Measurements from ENCODE around the gene FBXL12. TPM values are rescaled to one million over a fixed set of nuclear protein-coding genes. Genes with fewer than 3 reads are reported as not detected.

Gene FBXL12
- total RNA-seq, 1 experiment from 2014 or later: 21.9 TPM

DNA sequence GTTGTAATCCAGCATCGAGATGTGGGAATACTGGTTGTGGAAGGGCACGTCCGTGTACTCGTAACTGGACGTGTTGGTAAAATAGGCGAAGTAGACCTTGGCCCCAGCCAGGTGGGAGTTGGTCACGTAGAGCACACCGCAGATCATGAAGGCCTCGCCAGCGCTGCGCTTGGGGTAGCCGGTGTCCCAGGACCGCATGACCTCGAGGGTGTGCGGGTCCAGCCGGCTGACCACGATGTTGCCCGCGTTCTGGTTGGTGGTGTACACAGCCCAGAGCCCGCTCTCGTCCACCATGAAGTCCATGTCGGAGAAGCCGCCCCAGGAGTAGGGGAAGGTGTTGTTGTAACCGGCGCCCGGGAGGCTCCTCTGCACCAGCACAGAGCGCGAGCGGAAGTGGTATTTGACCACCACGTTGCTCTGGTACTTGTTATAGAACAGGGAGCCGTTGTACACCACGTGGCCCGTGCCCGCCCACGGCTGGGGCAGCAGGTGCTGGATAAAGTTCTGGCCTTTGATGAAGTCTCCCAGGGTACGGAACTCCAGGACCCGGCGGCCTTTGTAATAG lies 35.5 kb upstream of the FBXL12 start:
- H3K79me2 ChIP-seq (ENCODE audit: insufficient read depth, low read length): no peaks in the 10 kb centered on the region
- no peak overlapping the region for H3K9ac ChIP-seq (ENCODE audit: low read length)
- DNase-seq (ENCODE audit: low read depth, low spot score) (no peak), ATAC-seq (no peak)
- no peaks in the 10 kb centered on the region for H3K27me3 ChIP-seq (ENCODE audit: insufficient read depth, low read length)
- no peaks in the 10 kb centered on the region for H4K20me1 ChIP-seq (ENCODE audit: insufficient read depth)
- H3K9me3 ChIP-seq (ENCODE audit: control insufficient read depth in 1 of 2, insufficient read depth in 1 of 2, low read depth in 1 of 2, low read length in 2 of 2): no peaks in the 10 kb centered on the region
- no peak for TF ChIP-seq YY1 (IDR thresholded peaks at IDR 0.05; ENCODE audit: extremely low read depth, insufficient replicate concordance, low read depth, low read length)
- TF ChIP-seq FOSL1 (IDR thresholded peaks at IDR 0.05; ENCODE audit: low read depth): no peak
- no peak for TF ChIP-seq ZNF274 (IDR thresholded peaks at IDR 0.05; ENCODE audit: low read depth, low read length)
- TF ChIP-seq EZH2phosphoT487 (IDR thresholded peaks at IDR 0.05; ENCODE audit: borderline replicate concordance): no peak
- TF ChIP-seq POLR2AphosphoS5 (IDR thresholded peaks at IDR 0.05; ENCODE audit: low read depth, low read length): no peak
- TF ChIP-seq EGR1 (IDR thresholded peaks at IDR 0.05; ENCODE audit: low read depth): no peak
- TF ChIP-seq, protein P1, sequence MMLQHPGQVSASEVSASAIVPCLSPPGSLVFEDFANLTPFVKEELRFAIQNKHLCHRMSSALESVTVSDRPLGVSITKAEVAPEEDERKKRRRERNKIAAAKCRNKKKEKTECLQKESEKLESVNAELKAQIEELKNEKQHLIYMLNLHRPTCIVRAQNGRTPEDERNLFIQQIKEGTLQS (IDR thresholded peaks at IDR 0.05): no peak
- TF ChIP-seq CBX3 (IDR thresholded peaks at IDR 0.05; ENCODE audit: low read depth): no peak
- TF ChIP-seq, protein P2, sequence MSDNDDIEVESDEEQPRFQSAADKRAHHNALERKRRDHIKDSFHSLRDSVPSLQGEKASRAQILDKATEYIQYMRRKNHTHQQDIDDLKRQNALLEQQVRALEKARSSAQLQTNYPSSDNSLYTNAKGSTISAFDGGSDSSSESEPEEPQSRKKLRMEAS (IDR thresholded peaks at IDR 0.05): no peak
- no peak overlapping the region for H3K4me2 ChIP-seq (ENCODE audit: low read length)
- peaks cover 0 to 2% of the 10 kb centered on the region in 2 experiments; a peak in 1 of 4 replicates for H3K36me3 ChIP-seq (ENCODE audit: control insufficient read depth in 1 of 2, insufficient read depth in 2 of 2, low read length in 2 of 2)
- no peaks in the 10 kb centered on the region for H3K9me2 ChIP-seq (ENCODE audit: insufficient read depth)
- TSS peak; percentile 71 for BruUV-seq (replicated peaks)
- peaks cover 0 to 8% of the 10 kb centered on the region in 2 experiments; a peak in 2 of 4 replicates for H3K4me1 ChIP-seq (ENCODE audit: control insufficient read depth in 1 of 2, insufficient read depth in 2 of 2, low read length in 2 of 2)
- ChIA-PET POLR2A (no interaction called here), CTCF (no interaction called here), RAD21 (ENCODE audit: low non-redundant PET in 1 of 2, low total read pairs in 2 of 2, uncharacterized antibody in 2 of 2, unreplicated experiment in 2 of 2) (no interaction called here)
- H2AFZ ChIP-seq (ENCODE audit: low read depth, low read length, poor library complexity, severe bottlenecking): no peak overlapping the region
- no peak overlapping the region for H3K4me3 ChIP-seq (replicated peaks in 1 of 2; ENCODE audit: low read depth in 1 of 2, low read length in 2 of 2)
- intact Hi-C loops (cut with micrococcal nuclease): no loop called here
- H3K27ac ChIP-seq (ENCODE audit: low read depth, low read length): no peak overlapping the region

Measured in HCT116 (cell line).